ENCODE data around the gene P2RX5. TPM values are rescaled to one million over a fixed set of nuclear protein-coding genes. Genes with fewer than 3 reads are reported as not detected.

Gene P2RX5
- total and polyA plus RNA-seq, 10 of the 15 experiments (the other 5 are each of a cell fraction or from before 2014, with no cell fraction given), result 6.9 to 28.8 (median 19.5) TPM

DNA sequence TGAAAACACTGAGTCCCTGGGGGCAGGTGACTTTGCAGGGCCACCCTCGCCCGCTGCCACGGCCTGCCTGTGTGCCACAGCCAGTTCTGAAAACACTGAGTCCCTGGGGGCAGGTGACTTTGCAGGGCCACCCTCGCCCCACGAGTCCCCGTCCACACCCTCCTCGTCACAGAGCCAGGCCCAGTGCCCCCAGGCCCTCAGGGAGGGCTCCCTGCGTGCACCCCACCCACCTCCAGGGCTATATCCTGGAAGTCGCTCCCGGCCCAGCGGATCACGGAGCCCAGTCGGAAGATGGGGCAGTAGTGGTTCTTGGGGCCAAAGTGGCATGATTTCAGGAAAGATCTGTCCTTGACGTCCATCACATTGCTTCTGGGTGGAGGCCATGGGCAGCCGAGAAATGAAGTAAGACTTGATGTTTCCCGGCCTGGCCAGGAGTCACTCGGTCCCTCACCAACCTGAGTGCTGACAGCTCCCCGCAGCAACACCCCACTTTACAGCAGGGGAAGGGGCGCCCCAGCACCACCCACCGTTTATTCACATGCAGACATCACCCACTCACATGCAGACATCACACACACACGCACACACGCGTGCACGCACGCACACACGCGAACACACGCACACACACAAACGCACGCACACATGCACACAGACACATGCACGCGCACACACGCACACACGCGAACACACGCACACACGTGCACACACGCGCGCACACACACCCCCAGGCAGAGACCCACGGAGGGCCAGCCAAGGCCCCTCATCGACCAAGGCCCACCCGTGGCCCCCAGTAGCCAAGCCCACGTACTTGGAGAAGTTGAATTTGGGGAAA is 6.5 kb downstream of the P2RX5 start:
- H3K27me3 ChIP-seq (replicated peaks in 1 of 2; ENCODE audit: control insufficient read depth in 2 of 2, insufficient read depth in 2 of 2, low read length in 1 of 2), result no peaks in the 10 kb centered on the region
- FAIRE-seq (no peak), ATAC-seq (no peak), DNase-seq (ENCODE audit: low read depth, low spot score) (no peak)
- no TSS peak for BruUV-seq (replicated peaks)
- H3K36me3 ChIP-seq (ENCODE audit: control insufficient read depth in 2 of 2, insufficient read depth in 2 of 2, low read length in 1 of 2), result peaks cover 0 to 2% of the 10 kb centered on the region in 2 experiments; a peak in 2 of 4 replicates
- no peak overlapping the region for H2AFZ ChIP-seq (ENCODE audit: control insufficient read depth, low read depth, low read length)
- peaks cover 14% of the 10 kb centered on the region for H3K4me1 ChIP-seq (ENCODE audit: control insufficient read depth, insufficient read depth, low read length)
- no peak overlapping the region for H3K27ac ChIP-seq (ENCODE audit: control insufficient read depth, insufficient read depth)
- POLR2A ChIA-PET, result no interaction called here
- H3K4me3 ChIP-seq, result no peak overlapping the region
- in situ Hi-C loops (cut with MboI), result no loop called here
- intact Hi-C loops (cut with micrococcal nuclease; ENCODE audit: unreplicated experiment), result loop anchor here (5.0 kb wide), 1 partner anchor 38 kb away; no protein-coding TSS in a partner anchor
- H3K9me3 ChIP-seq (replicated peaks; ENCODE audit: control insufficient read depth, insufficient read depth, low read length), result no peaks in the 10 kb centered on the region
- RAD21 ChIA-PET (ENCODE audit: unreplicated experiment), result no interaction called here
- 68% methylated on average over 44 of the region's 44 CpGs for WGBS (ENCODE audit: insufficient coverage, insufficient replicate concordance, low lambda C conversion rate, missing lambda C conversion rate)
- CTCF ChIA-PET, result no interaction called here
- H3K79me2 ChIP-seq (ENCODE audit: control insufficient read depth, insufficient read depth, low read length), result peaks cover 6% of the 10 kb centered on the region
- SMC1A ChIA-PET (ENCODE audit: uncharacterized antibody, unreplicated experiment), result interaction anchor here (1.0 kb wide), 1 partner anchor 21 kb away, joined by 4 read pairs; no protein-coding TSS in a partner anchor
- no peak overlapping the region for H3K9ac ChIP-seq (ENCODE audit: control insufficient read depth, insufficient read depth, low read length)
- no peak overlapping the region for H3K4me2 ChIP-seq (ENCODE audit: control insufficient read depth, insufficient read depth)
- no peaks in the 10 kb centered on the region for H4K20me1 ChIP-seq (ENCODE audit: control insufficient read depth, insufficient read depth)
- TF ChIP-seq MXI1 (IDR thresholded peaks at IDR 0.05; ENCODE audit: low read depth, low read length), result no peak
- TF ChIP-seq, protein P1, sequence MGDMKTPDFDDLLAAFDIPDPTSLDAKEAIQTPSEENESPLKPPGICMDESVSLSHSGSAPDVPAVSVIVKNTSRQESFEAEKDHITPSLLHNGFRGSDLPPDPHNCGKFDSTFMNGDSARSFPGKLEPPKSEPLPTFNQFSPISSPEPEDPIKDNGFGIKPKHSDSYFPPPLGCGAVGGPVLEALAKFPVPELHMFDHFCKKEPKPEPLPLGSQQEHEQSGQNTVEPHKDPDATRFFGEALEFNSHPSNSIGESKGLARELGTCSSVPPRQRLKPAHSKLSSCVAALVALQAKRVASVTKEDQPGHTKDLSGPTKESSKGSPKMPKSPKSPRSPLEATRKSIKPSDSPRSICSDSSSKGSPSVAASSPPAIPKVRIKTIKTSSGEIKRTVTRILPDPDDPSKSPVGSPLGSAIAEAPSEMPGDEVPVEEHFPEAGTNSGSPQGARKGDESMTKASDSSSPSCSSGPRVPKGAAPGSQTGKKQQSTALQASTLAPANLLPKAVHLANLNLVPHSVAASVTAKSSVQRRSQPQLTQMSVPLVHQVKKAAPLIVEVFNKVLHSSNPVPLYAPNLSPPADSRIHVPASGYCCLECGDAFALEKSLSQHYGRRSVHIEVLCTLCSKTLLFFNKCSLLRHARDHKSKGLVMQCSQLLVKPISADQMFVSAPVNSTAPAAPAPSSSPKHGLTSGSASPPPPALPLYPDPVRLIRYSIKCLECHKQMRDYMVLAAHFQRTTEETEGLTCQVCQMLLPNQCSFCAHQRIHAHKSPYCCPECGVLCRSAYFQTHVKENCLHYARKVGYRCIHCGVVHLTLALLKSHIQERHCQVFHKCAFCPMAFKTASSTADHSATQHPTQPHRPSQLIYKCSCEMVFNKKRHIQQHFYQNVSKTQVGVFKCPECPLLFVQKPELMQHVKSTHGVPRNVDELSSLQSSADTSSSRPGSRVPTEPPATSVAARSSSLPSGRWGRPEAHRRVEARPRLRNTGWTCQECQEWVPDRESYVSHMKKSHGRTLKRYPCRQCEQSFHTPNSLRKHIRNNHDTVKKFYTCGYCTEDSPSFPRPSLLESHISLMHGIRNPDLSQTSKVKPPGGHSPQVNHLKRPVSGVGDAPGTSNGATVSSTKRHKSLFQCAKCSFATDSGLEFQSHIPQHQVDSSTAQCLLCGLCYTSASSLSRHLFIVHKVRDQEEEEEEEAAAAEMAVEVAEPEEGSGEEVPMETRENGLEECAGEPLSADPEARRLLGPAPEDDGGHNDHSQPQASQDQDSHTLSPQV (IDR thresholded peaks at IDR 0.05), result no peak
- TF ChIP-seq MEF2B (IDR thresholded peaks at IDR 0.05; ENCODE audit: partially characterized antibody, poor library complexity, severe bottlenecking), result no peak
- no peak for TF ChIP-seq HCFC1 (IDR thresholded peaks at IDR 0.05; ENCODE audit: low read length)
- no peak for TF ChIP-seq ATF7 (IDR thresholded peaks at IDR 0.05; ENCODE audit: low read depth)
- TF ChIP-seq POLR2AphosphoS5 (IDR thresholded peaks at IDR 0.05; ENCODE audit: low read length), result no peak
- TF ChIP-seq, protein P2, sequence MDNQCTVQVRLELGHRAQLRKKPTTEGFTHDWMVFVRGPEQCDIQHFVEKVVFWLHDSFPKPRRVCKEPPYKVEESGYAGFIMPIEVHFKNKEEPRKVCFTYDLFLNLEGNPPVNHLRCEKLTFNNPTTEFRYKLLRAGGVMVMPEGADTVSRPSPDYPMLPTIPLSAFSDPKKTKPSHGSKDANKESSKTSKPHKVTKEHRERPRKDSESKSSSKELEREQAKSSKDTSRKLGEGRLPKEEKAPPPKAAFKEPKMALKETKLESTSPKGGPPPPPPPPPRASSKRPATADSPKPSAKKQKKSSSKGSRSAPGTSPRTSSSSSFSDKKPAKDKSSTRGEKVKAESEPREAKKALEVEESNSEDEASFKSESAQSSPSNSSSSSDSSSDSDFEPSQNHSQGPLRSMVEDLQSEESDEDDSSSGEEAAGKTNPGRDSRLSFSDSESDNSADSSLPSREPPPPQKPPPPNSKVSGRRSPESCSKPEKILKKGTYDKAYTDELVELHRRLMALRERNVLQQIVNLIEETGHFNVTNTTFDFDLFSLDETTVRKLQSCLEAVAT (IDR thresholded peaks at IDR 0.05), result no peak
- TF ChIP-seq ZBTB33 (IDR thresholded peaks at IDR 0.05), result peak; percentile 70; the same call in 1 of the 2 replicates
- TF ChIP-seq JUND (IDR thresholded peaks at IDR 0.05; ENCODE audit: low read depth, low read length), result no peak
- peak; percentile 93 for TF ChIP-seq TCF3 (IDR thresholded peaks at IDR 0.05; ENCODE audit: borderline replicate concordance, insufficient read depth, low read depth, low read length)
- TF ChIP-seq E4F1 (IDR thresholded peaks at IDR 0.05; ENCODE audit: borderline replicate concordance, partially characterized antibody), result no peak
- TF ChIP-seq MTA2 (IDR thresholded peaks at IDR 0.05; ENCODE audit: low read depth), result no peak
